ENCODE data around the gene PCDH9.

PCDH9 gene

DNA sequence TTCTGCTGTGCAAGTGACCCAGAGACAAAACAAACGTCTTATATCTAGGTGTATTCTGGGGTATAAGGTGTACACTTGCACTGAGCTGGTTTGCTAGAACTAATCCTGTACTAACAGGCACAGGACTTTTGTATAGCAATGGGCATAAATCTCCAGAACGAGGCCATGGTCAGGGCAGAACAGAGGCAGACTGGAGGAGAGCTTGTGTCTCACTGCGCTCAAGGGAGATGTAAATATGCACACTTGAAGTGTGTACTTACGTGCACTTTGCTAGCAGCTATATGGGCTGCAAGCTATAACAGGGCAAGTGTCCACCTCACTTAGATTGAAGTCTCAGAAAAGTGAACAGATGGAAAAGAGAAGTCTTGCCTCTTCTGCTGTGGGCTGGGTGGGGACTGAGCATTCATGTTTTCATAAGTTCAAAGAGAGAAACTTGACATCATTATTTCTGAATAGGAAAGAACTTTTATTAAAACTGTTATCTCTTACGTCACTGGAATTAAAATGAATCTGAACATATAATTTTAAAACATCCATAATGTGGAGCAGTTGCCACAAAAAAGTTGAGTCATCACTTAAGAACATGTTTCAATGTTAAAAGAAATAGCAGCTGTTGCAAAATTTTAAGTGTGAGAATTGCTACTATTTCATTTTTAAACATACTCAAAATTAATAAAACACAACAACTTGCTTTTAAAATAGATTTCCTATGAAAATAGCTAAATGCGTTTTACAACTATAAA, 888.3 kb downstream of the PCDH9 start:
- TF ChIP-seq, protein P1, sequence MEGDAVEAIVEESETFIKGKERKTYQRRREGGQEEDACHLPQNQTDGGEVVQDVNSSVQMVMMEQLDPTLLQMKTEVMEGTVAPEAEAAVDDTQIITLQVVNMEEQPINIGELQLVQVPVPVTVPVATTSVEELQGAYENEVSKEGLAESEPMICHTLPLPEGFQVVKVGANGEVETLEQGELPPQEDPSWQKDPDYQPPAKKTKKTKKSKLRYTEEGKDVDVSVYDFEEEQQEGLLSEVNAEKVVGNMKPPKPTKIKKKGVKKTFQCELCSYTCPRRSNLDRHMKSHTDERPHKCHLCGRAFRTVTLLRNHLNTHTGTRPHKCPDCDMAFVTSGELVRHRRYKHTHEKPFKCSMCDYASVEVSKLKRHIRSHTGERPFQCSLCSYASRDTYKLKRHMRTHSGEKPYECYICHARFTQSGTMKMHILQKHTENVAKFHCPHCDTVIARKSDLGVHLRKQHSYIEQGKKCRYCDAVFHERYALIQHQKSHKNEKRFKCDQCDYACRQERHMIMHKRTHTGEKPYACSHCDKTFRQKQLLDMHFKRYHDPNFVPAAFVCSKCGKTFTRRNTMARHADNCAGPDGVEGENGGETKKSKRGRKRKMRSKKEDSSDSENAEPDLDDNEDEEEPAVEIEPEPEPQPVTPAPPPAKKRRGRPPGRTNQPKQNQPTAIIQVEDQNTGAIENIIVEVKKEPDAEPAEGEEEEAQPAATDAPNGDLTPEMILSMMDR (IDR thresholded peaks at IDR 0.05; ENCODE audit: borderline replicate concordance, insufficient read depth, low read depth, low read length): no peak

DNA sequence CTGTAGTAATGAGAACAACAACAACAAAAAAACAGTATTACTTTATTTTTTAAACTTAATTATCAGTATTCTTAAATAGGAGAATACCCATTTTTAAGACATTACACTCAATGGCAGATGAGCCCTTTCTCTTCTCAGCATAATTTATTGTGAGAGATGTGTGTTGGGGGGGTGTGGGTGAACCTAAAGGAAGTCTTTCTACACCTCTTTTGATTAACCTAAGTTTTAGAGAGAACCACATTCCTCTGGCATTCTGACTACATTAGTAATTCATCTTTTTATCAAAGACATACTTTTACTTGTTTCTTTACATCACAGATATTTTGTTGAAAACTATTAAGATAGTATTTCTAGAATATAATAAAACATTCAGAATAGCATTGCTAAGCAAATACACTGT, 890.9 kb downstream of the PCDH9 start:
- H3K4me3 ChIP-seq (ENCODE audit: low read depth, low read length): no peak overlapping the region
- TF ChIP-seq, protein P1 (IDR thresholded peaks at IDR 0.05; ENCODE audit: borderline replicate concordance, insufficient read depth, low read depth, low read length): no peak

More for the DNA sequence above, 888.3 kb downstream of the PCDH9 start:
- H3K4me3 ChIP-seq (ENCODE audit: low read depth, low read length): no peak overlapping the region

DNA sequence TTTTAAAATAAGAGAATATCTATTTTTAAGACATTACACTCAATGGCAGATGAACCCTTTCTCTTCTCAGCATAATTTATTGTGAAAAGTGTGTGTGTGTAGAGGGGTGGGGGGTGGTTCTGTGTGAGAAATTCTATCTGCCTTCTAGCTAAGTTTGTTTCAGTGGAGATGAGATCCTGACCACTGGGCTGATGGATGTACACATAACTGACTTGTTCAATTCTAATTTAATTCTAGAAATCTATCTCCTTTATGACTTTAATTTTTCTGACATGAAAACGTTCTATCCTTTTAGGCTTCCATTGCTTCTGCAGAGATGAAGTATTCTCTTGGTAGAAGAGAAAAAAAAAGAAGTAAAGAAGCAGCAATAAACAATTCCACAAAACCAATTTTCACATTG, 891.6 kb downstream of the PCDH9 start:
- H3K4me3 ChIP-seq (ENCODE audit: low read depth, low read length): no peak overlapping the region
- TF ChIP-seq, protein P1 (IDR thresholded peaks at IDR 0.05; ENCODE audit: borderline replicate concordance, insufficient read depth, low read depth, low read length): no peak

DNA sequence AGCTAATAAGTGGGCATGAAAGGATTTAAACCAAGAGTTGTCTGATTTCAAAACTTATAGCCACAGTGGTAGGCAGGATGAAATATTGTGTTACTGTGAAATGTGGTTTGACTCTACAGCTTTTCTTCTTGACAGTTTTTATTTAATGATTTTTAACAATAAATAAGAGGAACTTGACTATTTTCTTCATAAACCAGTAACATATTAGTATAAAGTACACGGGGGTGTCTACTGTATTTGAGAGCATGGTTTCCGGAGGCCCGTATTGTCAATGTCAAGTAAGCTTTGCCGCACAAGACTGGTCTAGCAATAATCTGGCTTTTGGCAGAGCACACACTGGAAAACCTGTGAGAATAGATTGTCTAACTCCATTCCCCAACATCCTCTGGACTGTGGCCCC, 894.5 kb downstream of the PCDH9 start:
- TF ChIP-seq, protein P1 (IDR thresholded peaks at IDR 0.05; ENCODE audit: borderline replicate concordance, insufficient read depth, low read depth, low read length): no peak
- H3K4me3 ChIP-seq (ENCODE audit: low read depth, low read length): no peak overlapping the region

DNA sequence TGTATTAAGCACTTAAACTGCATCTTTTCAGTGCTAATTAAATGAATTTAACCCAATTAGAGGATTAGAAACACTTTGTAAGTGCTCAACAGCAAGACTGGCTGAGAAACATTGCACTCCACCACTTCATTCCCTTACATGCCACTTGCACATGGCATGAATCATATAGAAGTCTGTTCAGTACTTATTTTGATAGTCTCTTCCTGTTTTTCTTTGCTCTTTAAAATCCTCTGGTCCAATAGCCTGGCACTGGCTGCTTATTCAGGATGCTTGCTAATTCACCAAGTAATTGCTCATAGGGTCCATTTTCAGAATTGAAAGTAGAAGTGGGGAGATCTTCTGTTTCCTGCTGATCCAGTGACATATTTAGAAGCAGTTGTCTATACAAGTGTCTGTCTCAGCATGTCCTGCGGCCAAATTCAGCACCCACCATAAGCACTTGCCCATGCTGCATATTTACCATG, 900.1 kb downstream of the PCDH9 start:
- TF ChIP-seq, protein P1 (IDR thresholded peaks at IDR 0.05; ENCODE audit: borderline replicate concordance, insufficient read depth, low read depth, low read length): no peak

DNA sequence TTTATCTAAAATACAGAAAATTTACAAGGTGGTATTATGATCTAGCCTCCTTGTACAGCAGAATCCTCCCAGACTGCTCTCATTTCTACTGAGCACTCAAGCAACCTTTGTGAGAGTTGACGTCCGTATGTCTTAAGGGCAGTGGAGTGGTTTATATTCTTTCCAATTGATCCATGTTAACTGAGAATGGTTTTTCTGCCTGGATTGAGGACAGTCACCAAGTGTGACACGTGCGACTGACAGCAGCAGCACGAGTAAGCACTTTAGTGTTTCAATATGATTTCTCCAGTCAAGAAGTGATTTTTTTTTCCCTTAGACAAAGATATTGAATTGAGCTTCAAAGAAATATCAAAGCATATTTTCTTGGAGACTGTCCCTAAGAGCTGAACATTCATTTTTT, 901.7 kb downstream of the PCDH9 start:
- TF ChIP-seq, protein P1 (IDR thresholded peaks at IDR 0.05; ENCODE audit: borderline replicate concordance, insufficient read depth, low read depth, low read length): no peak
- H3K4me3 ChIP-seq (ENCODE audit: low read depth, low read length): no peak overlapping the region

More for the DNA sequence above, 900.1 kb downstream of the PCDH9 start:
- H3K4me3 ChIP-seq (ENCODE audit: low read depth, low read length): no peak overlapping the region

DNA sequence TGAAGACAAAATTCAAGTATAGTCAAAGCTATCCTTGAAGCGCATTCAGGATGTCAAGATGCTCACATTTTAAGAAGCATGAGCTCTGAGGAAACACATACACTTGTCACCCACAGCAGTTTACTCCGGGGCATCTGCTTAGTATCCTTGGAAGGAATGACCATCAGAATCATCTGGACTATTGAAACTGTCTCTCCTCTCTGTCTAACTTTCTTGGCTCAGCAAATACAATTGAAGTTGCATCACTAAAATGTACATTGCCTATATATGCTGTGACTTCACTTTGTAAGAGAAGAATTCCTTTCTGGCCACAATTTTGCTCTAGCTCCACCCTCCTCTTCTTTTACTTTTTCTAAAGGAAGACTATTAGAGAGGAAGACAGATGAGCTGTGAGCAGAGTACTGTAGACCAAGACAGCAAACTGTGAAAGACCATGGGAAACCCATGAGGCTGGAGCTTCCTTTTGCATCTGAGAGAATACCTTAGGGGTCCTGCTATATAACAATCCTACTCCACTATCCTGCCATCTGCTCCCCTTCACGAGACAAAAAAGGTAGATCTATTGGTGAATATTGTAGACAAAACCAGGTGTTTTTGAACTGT, 906.3 kb downstream of the PCDH9 start:
- TF ChIP-seq, protein P1 (IDR thresholded peaks at IDR 0.05; ENCODE audit: borderline replicate concordance, insufficient read depth, low read depth, low read length): no peak
- no peak overlapping the region for H3K4me3 ChIP-seq (ENCODE audit: low read depth, low read length)
